GM13977 (cell line): ENCODE results near the gene SWAP70.

ENCODE experiments used
- DNase-seq: peaks from one replicate; pipeline ENCODE4 v3.0.0; 2012; ENCODE audit warnings: low spot score
- CTCF ChIP-seq: IDR thresholded peaks from 2 replicates; pipeline ENCODE4 v1.5.1; 2012; ENCODE audit warnings: mild to moderate bottlenecking, control low read depth; ENCODE audit not compliant: insufficient read depth; ENCODE audit errors: extremely low read depth, missing control alignments
- in situ Hi-C: fragments of 300-500 bp; cut with MboI; formaldehyde crosslinking; loops from one replicate; pipeline ENCODE4 v1.12.0; 2022; ENCODE audit warnings: low sequenced_read_pairs, low pct_unique_long_range_greater_than_20kb, mixed read lengths, inconsistent platforms; ENCODE audit not compliant: unreplicated experiment

The SWAP70 gene

GRCh38 chr11:9681583-9682372 is 17.9 kb downstream of the SWAP70 start:
- TF ChIP-seq CTCF = no peak
- DNase-seq = no peak
- in situ Hi-C loops = no loop called here

- no peak for DNase-seq
- TF ChIP-seq CTCF = no peak
- in situ Hi-C loops = no loop called here
These were observed 24.0 kb downstream of the SWAP70 start for GRCh38 chr11:9687711-9688477.

DNA sequence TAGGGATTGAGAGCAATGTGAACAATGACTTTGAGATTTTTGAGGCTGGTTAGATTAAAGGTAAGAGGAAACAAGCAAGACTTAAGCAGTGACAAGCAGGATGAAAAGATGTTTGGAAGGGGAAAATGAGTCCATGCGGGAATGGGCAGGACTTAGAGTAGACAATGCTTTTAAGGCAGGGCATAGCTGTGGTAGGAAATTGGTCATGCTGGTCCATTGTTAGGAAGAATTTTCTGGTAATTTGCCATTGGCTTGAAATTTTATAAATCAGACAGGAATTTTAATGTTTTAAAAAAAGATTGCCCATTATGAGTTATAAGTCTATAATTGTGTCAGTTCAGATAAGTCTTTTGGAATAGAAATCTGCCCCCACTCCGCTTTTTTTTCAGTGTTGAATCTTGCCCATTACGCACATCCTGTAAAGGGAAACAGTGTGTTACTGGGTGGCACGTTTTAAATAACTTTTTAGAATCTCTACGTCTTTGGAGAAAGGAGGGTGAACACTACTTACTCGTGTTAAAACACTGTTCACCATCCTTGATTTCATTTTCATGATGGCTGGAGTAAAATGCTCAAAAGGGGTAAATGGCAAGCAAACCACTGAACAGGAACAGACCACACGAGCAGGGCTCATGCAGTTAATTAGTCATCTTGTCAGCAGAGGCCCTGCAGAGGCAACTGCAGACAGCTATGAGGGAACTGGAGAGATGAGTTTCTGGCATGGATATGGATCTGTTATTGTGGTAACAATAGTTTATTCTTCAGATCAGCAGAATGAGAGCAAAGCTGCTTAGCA is 25.0 kb downstream of the SWAP70 start:
- in situ Hi-C loops = no loop called here
- peak; percentile 19 for DNase-seq
- no peak for TF ChIP-seq CTCF

DNA sequence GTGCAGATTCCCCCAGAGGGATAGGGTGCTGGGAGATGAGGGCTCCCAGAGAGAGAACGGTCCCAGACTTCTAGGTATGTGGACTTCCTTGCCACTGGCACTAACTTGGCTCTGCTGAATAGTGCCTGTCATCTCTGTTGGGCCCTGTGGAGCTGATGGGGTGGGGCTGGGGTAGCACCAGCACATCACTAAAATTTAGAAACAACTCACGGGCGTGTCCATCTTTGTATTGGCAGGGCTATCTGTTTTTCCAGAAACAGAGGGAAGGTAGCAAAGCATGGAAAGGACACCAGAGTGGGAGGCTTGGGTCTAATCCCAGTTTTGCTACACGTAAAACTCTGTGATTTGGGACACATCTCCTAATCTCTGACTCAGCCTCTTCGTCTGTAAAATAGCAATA is 25.8 kb downstream of the SWAP70 start:
- DNase-seq = no peak

DNA sequence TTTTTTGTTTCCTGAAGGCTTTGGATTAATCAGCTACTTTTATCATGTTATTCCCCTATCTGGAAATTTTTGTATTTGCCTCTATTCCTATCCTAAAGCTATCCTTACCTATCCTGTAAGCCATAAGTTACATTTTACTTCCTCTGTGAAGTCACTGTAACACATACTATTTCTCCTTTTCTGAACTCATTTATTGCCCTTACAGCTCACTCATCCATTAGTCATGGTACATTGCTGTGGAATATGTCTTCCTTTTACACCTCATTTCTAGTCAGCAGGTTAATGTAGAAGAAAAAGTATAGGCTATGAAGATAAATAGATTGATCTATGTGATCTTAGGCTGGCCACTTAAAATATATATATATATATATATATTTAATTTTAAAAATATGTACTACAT is 28.0 kb downstream of the SWAP70 start:
- TF ChIP-seq CTCF = no peak
- in situ Hi-C loops = no loop called here
- no peak for DNase-seq

More for the DNA sequence above, 25.8 kb downstream of the SWAP70 start:
- in situ Hi-C loops = no loop called here
- no peak for TF ChIP-seq CTCF

DNA sequence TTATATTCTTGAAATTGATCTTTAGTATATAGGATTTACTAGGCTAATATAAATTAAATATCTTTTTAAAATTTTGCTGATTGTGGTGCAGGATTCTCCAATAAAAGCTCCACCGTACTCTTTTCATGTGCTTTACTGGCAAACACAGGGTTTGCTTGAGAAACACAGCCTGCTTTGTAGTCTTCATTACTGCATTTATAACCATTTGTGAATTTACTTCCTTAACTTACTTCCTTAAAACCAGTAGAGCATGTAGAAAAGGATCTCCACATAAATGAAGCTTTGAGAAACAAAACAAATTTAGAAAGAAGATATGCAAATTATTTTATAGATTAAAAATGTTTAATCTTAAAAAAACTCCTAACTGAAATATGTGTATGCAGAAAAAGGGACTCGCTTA is 28.8 kb downstream of the SWAP70 start:
- no peak for DNase-seq
- in situ Hi-C loops = no loop called here
- no peak for TF ChIP-seq CTCF
